ENCODE results near the gene SFPQ.

Gene SFPQ

DNA sequence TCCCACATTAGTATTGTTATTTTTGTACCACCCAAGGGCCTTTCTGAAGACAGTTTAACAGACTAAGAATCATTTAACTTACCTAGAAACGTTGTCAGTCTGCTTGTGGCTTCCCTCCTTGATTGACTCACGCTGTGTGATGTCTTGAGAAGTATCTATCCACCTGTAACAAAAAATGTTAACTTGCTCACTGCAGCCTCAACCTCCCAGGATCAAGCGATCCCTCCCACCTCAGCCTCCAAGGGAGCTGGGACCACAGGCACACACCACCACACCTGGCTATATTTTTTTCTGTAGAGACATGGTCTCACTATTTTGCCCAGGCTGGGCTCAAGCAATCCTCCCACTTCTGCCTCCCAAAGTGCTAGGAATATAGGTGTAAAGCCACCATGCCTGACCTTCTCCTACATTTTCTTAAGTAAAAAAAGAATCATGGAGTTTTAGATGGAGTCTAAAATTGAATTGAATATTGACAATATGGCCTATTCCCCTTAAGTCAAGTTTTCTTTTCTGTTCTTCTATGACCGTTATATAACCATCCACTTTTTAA lies 15.6 kb downstream of the SFPQ start:
- no peak overlapping the region for H3K27ac ChIP-seq

DNA sequence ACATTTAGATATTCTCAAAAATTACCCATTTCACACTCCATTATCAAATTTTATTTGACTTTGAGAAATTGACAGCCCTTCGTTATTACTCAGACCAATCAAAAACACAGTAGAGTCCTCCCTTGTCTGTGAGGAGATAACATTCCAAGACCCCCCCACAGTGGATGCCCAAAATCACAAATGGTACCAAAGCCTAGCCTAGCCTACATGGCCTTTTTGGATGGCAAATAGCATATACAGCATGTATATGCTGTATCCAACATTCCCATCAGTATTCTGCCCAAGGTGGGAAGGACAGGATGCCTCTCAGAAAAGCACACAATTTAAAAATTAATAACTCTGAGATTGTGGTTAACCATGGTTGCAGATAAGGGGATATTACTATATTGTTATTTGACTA lies 17.3 kb downstream of the SFPQ start:
- TF ChIP-seq, protein P1, sequence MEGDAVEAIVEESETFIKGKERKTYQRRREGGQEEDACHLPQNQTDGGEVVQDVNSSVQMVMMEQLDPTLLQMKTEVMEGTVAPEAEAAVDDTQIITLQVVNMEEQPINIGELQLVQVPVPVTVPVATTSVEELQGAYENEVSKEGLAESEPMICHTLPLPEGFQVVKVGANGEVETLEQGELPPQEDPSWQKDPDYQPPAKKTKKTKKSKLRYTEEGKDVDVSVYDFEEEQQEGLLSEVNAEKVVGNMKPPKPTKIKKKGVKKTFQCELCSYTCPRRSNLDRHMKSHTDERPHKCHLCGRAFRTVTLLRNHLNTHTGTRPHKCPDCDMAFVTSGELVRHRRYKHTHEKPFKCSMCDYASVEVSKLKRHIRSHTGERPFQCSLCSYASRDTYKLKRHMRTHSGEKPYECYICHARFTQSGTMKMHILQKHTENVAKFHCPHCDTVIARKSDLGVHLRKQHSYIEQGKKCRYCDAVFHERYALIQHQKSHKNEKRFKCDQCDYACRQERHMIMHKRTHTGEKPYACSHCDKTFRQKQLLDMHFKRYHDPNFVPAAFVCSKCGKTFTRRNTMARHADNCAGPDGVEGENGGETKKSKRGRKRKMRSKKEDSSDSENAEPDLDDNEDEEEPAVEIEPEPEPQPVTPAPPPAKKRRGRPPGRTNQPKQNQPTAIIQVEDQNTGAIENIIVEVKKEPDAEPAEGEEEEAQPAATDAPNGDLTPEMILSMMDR (conservative IDR thresholded peaks at IDR 0.05): no peak
- TF ChIP-seq ZFX (IDR thresholded peaks at IDR 0.05): no peak
- H3K27ac ChIP-seq: no peak overlapping the region

More for the DNA sequence above, 15.6 kb downstream of the SFPQ start:
- TF ChIP-seq, protein P1 (conservative IDR thresholded peaks at IDR 0.05): no peak
- no peak for TF ChIP-seq ZFX (IDR thresholded peaks at IDR 0.05)

DNA sequence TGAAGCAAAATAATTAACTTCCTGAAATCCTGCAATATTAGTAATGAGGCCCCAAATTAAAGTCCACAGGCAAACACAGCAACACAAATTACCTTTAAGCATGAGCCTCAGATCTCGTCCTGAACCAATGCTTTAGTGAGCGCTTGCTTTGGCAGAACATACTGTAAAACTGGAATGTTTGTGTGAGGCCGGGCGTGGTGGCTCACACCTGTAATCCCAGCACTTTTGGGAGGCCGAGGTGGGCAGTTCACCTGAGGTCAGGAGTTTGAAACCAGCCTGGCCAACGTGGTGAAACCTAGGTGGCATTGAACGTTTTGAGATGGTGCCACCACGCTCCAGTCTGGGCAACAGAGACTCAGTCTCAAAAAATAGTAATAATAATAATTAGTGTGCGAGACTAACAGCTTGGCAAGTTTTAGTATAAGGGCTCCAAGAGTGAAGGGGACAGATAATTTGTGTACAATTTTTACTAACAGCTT lies 17.8 kb downstream of the SFPQ start:
- H3K27ac ChIP-seq: no peak overlapping the region
- TF ChIP-seq ZFX (IDR thresholded peaks at IDR 0.05): no peak
- TF ChIP-seq, protein P1 (conservative IDR thresholded peaks at IDR 0.05): no peak

DNA sequence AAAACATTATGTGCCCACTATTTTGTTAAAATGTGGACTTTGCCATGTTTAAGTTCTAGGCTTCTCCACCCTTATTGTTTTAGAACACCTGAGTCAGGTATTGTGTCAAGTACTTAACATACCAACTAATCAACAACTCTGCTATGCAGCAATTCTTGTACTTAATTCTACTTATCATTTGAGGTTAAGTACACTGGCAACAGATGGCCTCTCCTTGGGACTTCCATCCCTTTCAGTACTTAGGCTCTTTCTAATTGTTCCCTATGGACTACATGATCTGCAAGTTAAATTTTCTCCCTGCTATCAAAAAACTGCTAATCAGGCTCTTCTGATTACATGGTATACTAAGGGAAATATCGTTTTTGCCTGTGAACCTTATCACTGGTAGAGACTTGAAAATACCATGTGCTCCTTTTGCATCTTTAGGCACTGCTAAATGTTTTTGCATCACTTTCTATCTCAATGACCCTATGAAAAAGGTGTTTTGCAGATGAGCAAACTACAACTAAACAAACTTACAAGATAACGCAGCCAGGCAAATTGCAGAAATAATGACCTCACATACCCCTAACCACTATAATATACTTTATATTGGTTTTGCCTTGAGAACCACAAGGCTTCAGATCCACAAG lies 18.9 kb downstream of the SFPQ start:
- TF ChIP-seq, protein P1 (conservative IDR thresholded peaks at IDR 0.05): no peak
- TF ChIP-seq ZFX (IDR thresholded peaks at IDR 0.05): no peak
- H3K27ac ChIP-seq: no peak overlapping the region

GRCh38 chr1:35173491-35173890 lies 19.5 kb downstream of the SFPQ start:
- no peak for TF ChIP-seq ZFX (IDR thresholded peaks at IDR 0.05)
- TF ChIP-seq, protein P1 (conservative IDR thresholded peaks at IDR 0.05): no peak
- H3K27ac ChIP-seq: no peak overlapping the region

GRCh38 chr1:35172022-35172421 lies 20.9 kb downstream of the SFPQ start:
- TF ChIP-seq, protein P1 (conservative IDR thresholded peaks at IDR 0.05): no peak
- H3K27ac ChIP-seq: no peak overlapping the region

DNA sequence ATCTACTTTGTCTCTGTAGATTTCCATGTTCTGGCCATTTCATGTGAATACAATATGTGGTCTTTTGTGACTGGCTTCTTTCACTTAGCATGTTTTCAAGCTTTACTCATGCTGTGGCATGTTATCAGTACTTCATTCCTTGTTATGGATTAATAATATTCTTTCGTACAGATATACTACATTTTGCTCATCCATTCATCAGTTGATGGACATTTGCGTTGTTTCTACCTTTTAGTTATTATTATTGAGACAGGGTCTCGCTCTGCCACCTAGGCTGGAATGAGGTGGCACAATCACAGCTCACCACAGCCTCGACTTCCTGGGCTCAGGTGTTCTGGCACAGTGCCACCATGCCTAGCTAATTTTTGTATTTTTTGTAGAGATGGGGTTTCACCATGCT lies 21.4 kb downstream of the SFPQ start:
- no peak overlapping the region for H3K27ac ChIP-seq
- TF ChIP-seq ZFX (IDR thresholded peaks at IDR 0.05): no peak
- TF ChIP-seq, protein P1 (conservative IDR thresholded peaks at IDR 0.05): no peak
